HG03520 (cell line): ENCODE measurements around the gene HMG20B.
A peak's percentile ranks its signal among the peaks of the same experiment; 100 is the strongest.
"Not testable (repeated sequence)": the region's sequence is repeated elsewhere in the genome, so short reads cannot be mapped to it uniquely, and the experiment has no call there.

Experiments used
- ATAC-seq: cut with Tn5 transposase; IDR thresholded peaks from one replicate; pipeline ENCODE4 v1.9.1; 2021; ENCODE audit warnings: mild to moderate bottlenecking, moderate library complexity; ENCODE audit not compliant: unreplicated experiment

HMG20B gene

DNA sequence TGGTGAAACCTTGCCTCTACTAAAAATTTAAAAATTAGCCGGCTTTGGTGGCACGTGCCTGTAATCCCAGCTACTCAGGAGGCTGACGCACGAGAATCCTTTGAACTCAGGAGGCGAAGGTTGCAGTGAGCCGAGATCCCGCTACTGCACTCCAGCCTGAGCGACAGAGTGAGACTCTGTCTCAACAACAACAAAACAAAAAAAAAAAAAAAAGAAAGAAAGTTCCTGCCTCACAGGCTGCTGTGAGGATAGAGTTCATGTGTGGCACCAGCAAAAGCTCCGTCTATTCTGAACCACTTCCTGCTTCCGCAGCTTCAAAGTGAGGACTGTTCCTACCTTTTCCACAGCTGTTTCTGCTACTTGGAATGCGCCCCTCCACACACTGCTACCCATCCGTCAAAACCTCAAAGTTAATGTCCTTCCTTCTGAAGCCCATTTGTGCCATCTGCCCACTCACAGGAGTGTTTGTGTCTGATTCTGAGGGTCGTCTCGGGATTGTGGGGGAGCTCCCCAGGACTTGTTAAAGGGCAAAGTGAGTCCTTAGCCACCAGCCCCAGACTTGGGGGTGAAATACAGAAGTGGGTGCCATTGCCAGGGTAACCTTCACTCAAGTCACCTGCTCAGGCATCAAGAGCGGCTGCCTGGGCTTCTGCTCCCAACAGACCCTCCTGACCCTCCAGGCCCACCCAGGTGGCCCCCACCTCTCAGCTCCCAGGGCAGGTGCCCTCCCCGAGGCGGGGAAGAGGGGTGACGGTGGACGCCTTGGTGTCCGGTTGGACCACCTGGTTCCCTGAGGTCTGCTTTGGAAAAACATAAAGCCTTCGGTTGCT, 18.3 kb upstream of the HMG20B start:
- ATAC-seq, result no peak

GRCh38 chr19:3555653-3556422, 16.9 kb upstream of the HMG20B start:
- no peak for ATAC-seq

DNA sequence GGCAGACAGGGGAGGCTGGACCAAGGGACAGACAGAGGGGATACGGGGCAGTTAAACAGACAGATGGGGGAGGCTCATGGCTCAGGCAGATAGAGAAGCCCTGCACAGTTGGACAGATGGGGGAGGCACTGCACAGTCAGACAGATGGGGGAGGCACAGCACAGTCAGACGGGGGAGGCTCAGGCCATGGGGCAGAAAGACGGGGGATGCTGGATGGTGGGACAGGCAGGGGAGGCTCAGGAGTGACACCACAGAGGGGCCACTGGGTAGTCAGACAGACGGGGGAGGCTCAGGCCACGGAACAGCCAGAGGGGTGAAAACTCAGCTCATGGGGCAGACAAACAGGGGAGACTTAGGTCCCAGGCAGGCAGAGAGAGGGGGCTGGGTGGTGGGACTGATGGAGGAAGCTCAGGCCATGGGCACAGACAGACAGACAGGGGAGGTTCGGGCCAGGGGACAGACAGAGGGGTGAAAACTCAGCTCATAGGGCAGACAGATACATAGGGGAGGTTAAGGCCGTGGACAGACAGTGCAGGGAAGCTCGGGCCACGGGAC, 16.2 kb upstream of the HMG20B start:
- ATAC-seq, result no peak

DNA sequence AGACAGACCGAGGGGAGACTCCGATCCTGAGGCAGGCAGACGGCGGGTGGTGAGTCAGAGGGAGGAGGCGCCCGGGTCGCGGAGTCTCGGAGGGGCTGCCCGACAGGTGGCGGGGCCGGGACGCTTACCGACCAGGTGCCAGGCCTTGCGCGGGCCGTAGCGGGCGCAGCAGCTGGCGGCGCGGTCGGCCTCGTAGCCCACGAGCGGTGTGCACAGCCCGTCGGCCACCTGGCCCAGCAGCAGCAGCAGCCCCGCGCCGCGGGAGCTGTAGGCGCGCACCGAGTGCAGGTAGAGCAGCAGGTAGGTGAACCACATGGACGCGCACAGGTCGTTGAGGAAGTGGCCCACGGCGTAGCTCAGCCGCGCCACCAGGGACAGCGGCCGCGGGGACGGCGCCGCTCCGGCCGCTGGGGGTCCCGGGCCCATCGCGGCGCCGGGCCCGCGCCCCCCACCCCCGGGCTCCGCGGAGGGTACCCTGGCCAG, 15.7 kb upstream of the HMG20B start:
- peak; percentile 21 for ATAC-seq

- peak; percentile 73 for ATAC-seq
Observed at GRCh38 chr19:3557461-3558248, 15.1 kb upstream of the HMG20B start, which contains the start of gene MFSD12. TSS of gene MFSD12 (minus strand) at chr19:3557586. CDS start at chr19:3557403, 183 bp downstream.

DNA sequence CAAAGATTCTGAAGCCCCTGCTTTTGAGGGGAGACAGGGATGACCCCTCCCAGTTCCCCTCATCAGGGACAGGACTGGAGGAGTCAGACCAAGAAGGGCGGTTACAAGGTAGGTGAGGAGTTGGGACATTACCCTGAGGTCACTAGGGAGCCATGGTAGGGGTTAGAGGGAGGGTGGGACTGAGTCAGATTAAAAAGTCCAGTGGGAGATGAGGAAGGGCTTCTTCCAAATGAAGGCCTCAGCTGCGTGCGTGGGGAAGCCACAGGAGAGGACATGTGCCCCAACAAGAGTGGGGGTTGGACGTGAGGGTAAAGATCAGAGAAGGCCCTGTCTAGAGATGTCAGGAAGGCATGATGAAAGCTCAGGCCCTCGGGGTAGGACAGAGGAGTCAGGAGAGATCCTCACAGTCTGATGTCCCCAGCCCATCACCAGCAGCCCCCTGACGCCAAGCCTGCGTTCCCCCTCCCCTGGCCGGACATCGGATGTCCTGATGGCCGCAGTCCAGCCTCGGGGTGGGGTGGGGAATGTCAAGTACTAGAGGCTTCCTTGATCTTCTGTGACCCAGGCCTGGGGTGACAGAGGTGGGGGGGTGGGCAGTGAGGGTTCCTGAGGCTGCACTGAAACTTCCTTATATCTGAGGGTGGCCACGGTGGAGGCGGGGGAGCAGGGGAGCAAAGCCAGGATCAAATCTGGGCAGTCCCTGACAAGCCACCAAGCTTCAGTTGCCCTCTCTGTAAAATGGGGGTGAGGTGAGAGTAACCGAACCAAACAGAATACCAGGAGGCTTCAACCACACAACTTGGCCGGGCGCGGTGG, 8.8 kb upstream of the HMG20B start:
- ATAC-seq, result no peak

- ATAC-seq, result no peak
Observed at GRCh38 chr19:3565139-3565538, 7.6 kb upstream of the HMG20B start.

DNA sequence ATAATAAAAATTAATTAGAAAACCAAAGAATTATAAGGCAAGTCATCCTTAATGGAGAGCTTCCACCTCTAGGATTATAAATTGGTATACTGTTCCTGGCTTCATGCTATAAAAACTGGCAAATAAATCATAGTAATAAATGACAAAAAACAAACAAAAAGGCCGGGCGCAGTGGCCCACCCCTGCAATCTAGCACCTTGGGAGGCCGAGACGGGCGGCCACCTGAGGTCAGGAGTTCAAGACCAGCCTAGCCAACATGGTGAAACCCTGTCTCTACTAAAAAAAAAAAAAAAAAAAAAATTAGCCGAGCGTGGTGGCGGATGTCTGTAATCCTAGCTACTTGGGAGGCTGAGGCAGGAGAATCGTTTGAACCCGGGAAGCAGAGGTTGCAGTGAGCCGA, 2.7 kb upstream of the HMG20B start:
- not testable (repeated sequence) for ATAC-seq

DNA sequence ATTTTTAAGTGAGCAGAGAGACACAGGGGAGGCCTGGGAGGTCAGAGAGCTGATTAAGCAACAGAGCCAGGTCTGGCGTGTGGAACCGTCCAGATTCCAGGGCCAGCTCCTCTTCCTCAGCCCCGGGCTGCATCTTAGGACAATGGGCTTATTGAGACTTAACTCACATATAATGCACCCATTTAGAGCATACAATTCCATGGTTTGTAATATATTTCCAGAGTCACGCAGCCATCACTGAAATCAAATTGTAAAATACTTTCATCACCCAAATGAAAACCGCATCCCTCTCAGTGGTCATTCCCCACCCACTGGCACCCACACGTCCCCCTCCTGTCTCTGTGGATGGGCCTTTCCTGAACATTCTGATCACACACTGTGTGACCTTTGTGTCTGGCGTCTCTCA, 2.1 kb upstream of the HMG20B start:
- ATAC-seq, result no peak

DNA sequence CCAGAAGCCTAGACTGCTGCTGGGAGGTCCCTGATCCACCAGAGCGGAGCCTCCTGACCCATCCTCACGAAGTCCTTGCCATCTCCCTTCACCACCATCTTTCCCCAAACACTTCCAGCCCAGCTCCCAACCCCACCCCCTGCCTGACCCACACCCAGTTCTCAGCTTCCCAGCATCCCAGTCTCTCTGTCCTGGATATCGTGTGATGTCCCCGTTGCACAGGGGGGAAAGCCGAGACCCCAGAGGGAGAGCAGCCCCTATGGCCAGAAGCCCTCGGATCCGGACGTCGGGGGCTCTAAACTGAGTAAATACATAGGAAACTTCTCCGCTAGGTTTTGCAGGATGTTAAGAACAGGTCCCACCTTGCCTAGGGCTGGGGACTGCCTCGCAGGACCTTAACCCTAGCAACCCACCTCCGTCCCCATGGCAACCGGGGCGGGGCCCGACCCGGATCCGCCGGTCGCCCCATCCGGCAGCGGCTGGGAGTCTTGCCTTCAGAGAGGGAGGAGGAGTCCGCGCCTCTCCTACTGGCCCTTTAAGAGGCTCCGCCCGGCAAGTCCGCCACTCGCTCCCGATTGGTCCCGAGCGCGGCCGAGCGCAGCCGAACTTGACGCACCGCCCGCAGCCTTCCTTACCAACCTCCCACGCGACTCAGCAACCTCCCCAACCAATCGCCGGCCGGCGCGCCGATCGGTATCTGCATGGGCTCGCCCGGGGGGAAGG, 451 bp upstream of the HMG20B start:
- ATAC-seq, result peak; percentile 84

DNA sequence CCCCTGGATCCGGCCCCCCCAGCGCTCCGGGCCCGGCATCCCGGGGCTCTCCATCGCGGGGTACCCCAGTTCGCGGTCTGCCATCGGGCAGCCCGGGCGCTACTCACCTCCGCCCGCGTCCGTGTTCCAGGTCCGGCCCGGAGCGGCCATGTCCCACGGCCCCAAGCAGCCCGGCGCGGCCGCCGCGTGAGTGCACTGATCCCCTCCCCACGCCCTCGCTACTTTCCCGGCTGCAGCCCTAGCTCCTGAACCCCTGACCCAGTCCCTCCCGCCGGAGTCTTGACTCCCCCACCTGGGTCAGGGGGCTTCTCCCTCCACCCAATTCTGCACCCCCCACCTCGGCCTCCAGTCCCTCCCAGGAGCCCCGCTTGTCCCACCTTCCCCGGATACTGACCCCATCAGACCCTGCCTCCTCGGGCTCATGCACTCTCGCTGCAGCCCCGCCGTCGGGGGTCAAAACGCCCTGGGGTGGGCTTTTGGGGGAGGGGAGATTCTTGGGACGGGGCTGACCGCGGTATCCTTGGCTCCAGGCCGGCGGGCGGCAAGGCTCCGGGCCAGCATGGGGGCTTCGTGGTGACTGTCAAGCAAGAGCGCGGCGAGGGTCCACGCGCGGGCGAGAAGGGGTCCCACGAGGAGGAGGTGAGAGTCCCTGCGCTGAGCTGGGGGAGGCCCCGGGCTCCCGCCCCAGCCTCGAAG, 566 bp downstream of the HMG20B start:
- ATAC-seq, result peak; percentile 14

DNA sequence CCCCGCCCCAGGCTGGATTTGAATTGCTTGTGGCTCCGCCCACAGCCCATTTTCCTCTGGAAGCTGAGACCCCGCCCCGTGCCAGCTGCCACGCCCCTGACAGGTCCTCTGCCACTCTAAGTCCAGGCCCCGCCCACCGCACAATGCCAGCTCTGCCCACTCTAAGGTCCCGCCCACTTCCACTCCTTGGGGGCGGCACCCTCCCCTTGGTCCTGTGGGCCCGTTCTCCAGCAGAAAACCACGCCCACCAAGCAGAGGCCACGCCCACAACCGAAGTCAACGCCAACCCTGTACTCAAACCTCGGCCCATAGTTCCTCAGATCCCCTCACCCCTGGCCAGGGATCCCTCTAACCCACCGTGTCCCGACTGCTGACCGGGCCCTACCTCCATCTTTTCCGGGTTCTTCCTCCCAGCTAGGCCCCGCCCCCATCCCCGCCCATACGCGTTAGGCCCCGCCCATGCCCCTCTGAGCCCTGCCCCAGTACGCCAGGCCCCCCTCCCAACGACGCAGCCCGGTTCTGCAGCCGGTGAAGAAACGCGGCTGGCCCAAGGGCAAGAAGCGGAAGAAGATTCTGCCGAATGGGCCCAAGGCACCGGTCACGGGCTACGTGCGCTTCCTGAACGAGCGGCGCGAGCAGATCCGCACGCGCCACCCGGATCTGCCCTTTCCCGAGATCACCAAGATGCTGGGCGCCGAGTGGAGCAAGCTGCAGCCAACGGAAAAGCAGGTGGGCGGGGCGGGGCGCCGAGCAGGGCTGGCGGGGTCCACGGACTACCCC, 1.3 kb downstream of the HMG20B start:
- no peak for ATAC-seq

DNA sequence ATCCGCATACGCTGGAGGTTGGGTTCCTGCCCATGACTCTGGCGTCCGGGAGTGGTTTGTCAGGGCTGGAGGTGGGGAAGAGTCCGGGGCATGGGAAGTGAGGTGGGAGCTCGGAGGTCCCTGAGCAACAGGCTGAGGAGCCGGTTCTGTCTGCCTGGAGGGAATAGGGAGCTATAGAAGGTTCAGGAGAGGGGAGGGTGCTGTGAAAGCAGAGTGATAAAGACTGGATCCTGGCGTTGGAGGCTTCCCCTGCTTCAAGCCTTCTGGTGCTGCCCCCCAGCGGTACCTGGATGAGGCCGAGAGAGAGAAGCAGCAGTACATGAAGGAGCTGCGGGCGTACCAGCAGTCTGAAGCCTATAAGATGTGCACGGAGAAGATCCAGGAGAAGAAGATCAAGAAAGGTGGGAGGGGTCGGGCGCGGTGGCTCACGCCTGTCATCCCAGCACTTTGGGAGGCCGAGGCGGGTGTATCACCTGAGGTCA, 2.6 kb downstream of the HMG20B start:
- ATAC-seq, result no peak

GRCh38 chr19:3575949-3576673, 3.4 kb downstream of the HMG20B start:
- ATAC-seq, result no peak

DNA sequence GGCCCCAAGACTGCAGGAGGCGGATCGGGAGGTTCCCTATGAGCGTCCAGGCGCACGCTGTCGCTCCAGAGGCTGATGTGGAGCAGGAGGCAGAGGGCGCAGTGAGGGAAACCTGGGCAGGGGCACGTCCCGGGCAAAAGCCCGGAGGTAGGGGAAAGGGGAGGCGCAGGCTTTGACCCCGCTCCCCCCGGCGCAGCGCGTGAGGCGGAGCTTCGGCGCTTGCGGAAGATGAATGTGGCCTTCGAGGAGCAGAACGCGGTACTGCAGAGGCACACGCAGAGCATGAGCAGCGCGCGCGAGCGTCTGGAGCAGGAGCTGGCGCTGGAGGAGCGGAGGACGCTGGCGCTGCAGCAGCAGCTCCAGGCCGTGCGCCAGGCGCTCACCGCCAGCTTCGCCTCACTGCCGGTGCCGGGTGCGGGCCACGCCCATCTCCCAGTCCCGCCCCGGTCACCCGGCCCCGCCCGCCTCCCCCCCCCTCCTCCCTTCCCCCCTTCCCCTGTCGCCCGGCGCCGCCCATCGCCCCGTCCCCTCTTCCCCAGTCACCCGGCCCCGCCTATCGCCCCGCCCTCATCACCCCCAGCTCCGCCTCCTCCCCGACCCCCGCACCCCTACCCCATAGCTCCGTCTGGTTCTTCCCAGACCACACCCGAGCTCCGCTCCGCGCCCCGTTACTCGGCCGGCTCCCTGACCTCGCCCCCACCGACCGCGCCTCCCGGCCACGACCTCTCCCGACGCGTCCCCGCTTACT, 4.1 kb downstream of the HMG20B start:
- no peak for ATAC-seq

DNA sequence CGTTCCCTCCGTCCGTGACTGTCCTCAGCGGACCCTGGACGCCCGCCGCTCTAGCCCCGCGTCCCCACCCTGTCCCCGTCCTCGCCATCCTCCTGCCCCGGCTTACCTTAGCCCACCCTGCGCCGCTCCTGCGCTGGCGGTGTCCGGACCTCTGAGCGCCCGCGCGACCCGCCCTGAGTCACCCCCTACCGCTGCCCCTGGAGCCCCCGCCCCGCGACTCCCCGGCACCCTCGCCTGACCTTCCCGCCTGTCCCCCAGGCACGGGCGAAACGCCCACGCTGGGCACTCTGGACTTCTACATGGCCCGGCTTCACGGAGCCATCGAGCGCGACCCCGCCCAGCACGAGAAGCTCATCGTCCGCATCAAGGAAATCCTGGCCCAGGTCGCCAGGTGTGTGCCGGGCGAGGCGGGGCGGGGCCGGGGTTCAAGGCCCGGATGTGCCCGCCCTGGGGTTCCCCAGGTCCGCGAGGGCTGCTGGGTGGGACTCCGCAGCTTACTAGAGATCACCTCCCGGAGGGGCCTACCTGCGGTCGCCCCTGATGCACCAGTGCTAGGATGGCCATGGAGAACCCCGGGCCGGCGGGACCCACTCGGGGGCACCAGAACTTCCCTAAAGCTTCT, 5.1 kb downstream of the HMG20B start:
- no peak for ATAC-seq
